Fibroblast of skin of back (primary cell): Measurements from ENCODE around the gene YWHAB.

ENCODE experiments used
- DNase-seq: peaks from one replicate; pipeline ENCODE4 v3.0.0-alpha.2; 2013

Gene YWHAB

GRCh38 chr20:44916586-44916985 is 31.1 kb downstream of the YWHAB start:
- no peak for DNase-seq

GRCh38 chr20:44917399-44917798 is 31.9 kb downstream of the YWHAB start:
- no peak for DNase-seq

DNA sequence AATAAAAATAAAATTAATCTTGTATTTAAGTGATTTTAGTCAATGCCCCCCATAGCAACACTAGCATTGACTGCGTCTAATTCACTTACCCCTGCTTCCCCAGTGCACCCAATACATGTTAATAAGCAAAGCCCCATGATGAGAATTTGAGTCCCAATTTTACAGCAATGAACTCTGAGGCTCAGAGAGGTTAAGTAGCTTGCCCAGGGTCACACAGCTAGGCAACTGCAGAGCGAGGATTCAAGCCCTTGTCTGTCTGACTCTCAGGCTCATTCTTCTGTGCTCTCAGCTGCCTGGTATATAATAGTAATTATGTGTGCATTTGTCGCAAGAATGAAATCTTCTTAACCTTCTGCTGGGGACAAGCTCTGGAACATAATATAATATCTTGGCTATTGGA is 32.8 kb downstream of the YWHAB start:
- DNase-seq: no peak

- DNase-seq: no peak
These were observed 33.3 kb downstream of the YWHAB start for GRCh38 chr20:44918761-44919160.

DNA sequence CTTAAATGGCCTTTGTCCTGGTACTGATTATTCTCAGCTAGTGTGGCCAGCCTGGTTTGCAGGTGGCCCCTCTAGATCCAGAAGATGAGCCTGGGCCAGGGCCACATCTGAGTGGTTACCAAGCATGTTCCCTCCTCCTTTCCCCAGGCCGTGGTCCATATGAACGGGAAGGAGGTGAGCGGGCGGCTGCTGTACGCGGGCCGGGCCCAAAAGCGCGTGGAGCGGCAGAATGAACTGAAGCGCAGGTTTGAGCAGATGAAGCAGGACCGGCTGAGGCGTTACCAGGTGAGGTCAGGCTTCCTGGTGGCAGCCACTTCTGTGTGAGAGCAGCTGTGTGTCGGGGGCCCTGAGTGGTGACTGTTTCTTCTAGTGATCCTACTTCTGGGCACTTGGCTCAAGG is 35.9 kb downstream of the YWHAB start:
- DNase-seq: no peak

DNA sequence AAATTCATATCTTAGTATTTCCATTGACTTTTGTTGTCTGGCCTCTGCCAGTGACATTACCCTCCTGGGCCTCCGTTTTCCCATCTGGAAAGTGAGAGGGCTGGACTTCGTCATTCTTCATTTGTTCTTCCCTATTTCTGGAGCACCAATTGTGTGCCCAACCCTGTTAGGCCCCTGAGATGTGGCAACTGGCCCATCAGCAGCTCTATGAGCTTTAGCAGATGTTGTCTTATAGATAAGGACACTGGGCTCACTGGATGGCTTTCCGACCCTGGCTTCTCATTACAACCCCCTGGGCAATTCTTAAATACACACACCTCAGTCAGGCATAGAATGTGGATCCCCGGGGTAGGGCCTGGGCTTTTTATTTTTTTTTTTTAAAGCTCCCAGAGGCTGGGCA is 39.0 kb downstream of the YWHAB start:
- no peak for DNase-seq

DNA sequence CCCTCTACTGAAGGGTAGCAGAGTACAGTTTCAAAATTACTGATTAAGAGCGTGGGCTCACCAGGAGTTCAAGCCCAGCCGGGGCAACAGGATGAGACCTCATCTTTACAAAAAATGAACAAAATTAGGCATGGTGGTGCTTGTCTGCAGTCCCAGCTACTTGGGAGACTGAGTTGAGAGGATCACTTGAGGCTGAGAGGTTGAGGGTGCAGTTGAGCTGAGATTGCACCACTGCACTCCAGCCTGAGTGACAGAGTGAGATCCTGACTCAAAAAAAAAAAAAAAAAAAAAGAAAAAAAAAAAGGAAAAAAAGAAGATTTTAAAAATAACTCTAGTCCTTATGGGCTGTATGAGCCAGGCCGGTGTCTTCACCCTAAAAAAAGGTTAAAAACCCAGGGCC is 43.1 kb downstream of the YWHAB start:
- no peak for DNase-seq

GRCh38 chr20:44930517-44931168 is 45.1 kb downstream of the YWHAB start:
- no peak for DNase-seq

GRCh38 chr20:44931911-44932310 is 46.4 kb downstream of the YWHAB start:
- DNase-seq: no peak

DNA sequence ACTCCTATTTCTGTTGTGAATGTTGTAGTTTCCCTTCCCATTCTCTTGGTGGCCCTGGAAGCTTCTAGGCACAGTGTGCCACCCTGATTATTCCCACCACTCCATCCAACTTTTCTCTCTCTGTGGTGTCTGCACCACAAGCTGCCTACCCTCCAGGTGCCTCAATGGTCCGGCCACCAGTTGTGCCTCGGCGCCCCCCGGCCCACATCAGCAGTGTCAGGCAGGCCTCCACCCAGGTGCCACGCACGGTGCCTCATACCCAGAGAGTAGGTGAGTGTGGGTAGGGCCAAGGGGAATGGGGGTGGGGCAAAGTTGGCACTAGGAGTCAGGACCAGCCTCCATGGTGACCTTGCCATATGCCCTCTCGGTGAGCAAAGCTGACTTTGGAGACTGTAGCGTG is 47.4 kb downstream of the YWHAB start:
- DNase-seq: no peak

- DNase-seq: no peak
These were observed 51.0 kb downstream of the YWHAB start for GRCh38 chr20:44936510-44936909.

- DNase-seq: no peak
These were observed 53.1 kb downstream of the YWHAB start for GRCh38 chr20:44938637-44939036.

GRCh38 chr20:44941120-44941691 is 55.7 kb downstream of the YWHAB start:
- no peak for DNase-seq

- DNase-seq: no peak
These were observed 56.9 kb downstream of the YWHAB start for GRCh38 chr20:44942264-44942973.

- no peak for DNase-seq
These were observed 58.3 kb downstream of the YWHAB start for GRCh38 chr20:44943828-44944227.

GRCh38 chr20:44945261-44945660 is 59.8 kb downstream of the YWHAB start:
- no peak for DNase-seq

GRCh38 chr20:44946271-44946852 is 60.9 kb downstream of the YWHAB start:
- DNase-seq: no peak

GRCh38 chr20:44948107-44948506 is 62.6 kb downstream of the YWHAB start:
- no peak for DNase-seq

DNA sequence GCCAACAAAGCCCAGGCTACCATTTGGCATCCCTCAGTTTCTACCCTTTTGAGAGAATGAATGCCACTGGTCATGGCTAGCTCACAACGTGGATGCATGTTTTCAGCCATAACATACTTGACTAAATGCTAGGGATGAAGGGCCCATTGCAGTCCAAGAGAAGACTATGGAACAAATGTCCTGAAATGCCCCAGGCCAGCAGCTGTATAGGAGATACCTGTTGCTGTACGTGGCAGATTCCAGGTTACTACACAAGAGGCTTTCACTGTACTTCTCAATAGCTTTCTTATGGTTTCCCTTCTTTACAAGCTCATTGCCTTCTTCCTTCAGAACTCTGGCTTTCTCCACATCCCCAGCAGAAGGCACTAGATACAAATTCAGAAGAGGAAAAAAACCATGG is 63.0 kb downstream of the YWHAB start:
- no peak for DNase-seq

DNA sequence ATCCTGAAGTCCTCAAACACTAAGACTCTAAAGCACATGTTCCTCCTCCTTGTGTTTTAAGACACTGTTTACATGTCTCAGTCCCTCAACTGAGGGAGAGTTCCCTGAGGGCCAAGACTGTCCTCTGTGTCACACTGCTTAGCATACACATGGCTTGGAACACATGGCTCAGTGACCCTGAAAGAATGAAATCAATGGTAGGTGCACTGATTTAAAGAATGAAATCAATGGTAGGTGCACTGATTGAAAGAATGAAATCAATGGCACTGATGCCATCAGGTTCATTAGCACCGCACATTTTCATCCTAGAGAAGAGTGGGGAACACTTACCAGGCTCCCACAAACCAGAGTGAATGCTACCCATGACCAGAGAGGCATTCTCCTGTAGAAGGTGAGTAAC is 64.9 kb downstream of the YWHAB start:
- no peak for DNase-seq

GRCh38 chr20:44952731-44953130 is 67.2 kb downstream of the YWHAB start:
- no peak for DNase-seq

DNA sequence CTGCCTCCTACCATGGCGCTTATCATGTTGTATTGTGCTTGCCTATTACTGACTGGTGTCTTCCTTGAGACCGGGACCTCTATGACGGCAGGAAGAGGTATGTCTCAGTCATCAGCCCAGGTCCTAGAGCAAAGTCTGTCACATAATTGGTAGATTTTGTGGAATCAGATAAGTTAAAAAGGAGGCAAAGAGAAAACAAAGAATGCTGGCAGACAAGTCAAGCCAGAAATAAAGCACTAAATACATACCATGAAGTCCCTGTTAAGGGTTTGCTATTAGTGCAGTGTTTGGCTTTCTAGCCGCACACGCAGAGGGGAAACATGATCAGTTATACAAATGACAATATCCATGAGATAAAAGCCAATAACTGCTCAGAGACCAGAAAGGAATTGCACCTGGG is 68.7 kb downstream of the YWHAB start:
- DNase-seq: no peak

DNA sequence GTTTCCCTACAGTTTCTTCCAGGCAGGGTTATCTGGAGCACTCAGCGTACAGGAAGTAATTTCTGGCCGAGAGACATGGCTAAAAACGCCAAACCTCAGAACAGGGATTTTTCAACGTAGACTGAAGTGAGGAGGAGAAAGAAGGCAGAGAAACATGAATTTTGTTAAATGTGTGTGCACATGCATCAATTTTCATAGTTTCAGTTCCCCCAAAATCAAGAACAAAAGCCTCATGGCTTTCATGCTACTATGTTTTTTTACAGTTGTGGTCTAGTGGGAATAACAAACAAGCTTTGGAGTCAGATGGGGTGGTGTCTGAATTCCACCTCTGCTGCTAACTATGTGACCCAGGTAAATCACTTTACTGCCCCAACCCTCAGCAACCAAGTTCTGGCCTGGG is 69.8 kb downstream of the YWHAB start:
- DNase-seq: no peak

- DNase-seq: no peak
These were observed 70.9 kb downstream of the YWHAB start for GRCh38 chr20:44956410-44956809.
